HepG2 (cell line): ENCODE results near the gene HTR3B. TPM values are rescaled to one million over a fixed set of nuclear protein-coding genes. Genes with fewer than 3 reads are reported as not detected.

Source experiments
- ATAC-seq: fragments of 200-7000 bp; cut with Tn5 transposase; 3 replicates; pipeline ENCODE4 v1.9.1; 2020; ENCODE audit warnings: mild to moderate bottlenecking, moderate library complexity
- BruUV-seq: library from RNA; stranded (reverse); fragments of 400-500 nt; replicated peaks from 2 replicates; lab custom pipeline; 2021; lab: Mats Ljungman, UMichigan
- CTCF ChIA-PET: fragments of 300-600 bp; formaldehyde crosslinking; extraction: SDS; loops from one replicate; lab custom pipeline; 2021; ENCODE audit warnings: low total read pairs, inconsistent platforms, low intra/inter-chr PET ratio; lab: Yijun Ruan, JAX
- POLR2A ChIA-PET: fragments of 350-600 bp; sonication (Branson Sonifier 250); formaldehyde crosslinking; loops from one replicate; lab custom pipeline; 2020; ENCODE audit warnings: antibody characterized with exemption, inconsistent platforms; lab: Yijun Ruan, JAX
- DNase-seq: peaks from one replicate; pipeline ENCODE4 v3.0.0-alpha.2; 2015; ENCODE audit warnings: low spot score
- FAIRE-seq: peaks from 3 replicates; lab custom pipeline; 2011; peaks lifted over from hg19 to GRCh38; lab: Jason Lieb, UNC
- H2AFZ ChIP-seq: one replicate; pipeline ENCODE4 v1.6.1; 2011; ENCODE audit warnings: low read length, inconsistent platforms
- H3K27ac ChIP-seq: fragments of 300-600 bp; 3 replicates; pipeline ENCODE4 v1.8.0; 2011; ENCODE audit warnings: mixed run types, mild to moderate bottlenecking, mixed read lengths, low read length, inconsistent platforms; ENCODE audit not compliant: insufficient read depth; ENCODE audit errors: extremely low read length
- H3K27me3 ChIP-seq, 2 experiments: fragments of 200-600 bp in 1 of 2; 2 replicates in 1 of 2; 3 replicates in 1 of 2; pipeline versions ENCODE4 v1.6.0 to v1.8.0; 2011; ENCODE audit warnings: low read length in 2 of 2, mild to moderate bottlenecking in 2 of 2, moderate library complexity in 2 of 2, inconsistent platforms in 1 of 2; ENCODE audit not compliant: insufficient read depth in 2 of 2, control insufficient read depth in 1 of 2
- H3K36me3 ChIP-seq, 2 experiments: fragments of 200-600 bp in 1 of 2; replicated peaks in 1 of 2; 2 replicates in 1 of 2; 3 replicates in 1 of 2; pipeline versions ENCODE4 v1.5.1 to v1.8.0; 2011; ENCODE audit warnings: low read length in 2 of 2, inconsistent platforms in 1 of 2; ENCODE audit not compliant: insufficient read depth in 2 of 2, control insufficient read depth in 1 of 2
- H3K4me1 ChIP-seq: 2 replicates; pipeline ENCODE4 v1.5.1; 2012; ENCODE audit warnings: low read length, inconsistent platforms; ENCODE audit not compliant: insufficient read depth
- H3K4me2 ChIP-seq: 2 replicates; pipeline ENCODE4 v1.6.0; 2011; ENCODE audit warnings: low read depth, low read length, inconsistent platforms
- H3K4me3 ChIP-seq, 3 experiments: fragments of 200-600 bp in 1 of 3; sonication (generic), shearing (Covaris generic) in 1 of 3; replicated peaks in 1 of 3; 2 replicates each; pipeline ENCODE4 v1.5.1; 2011 to 2016; ENCODE audit warnings: low read length in 3 of 3, inconsistent platforms in 2 of 3, low read depth in 2 of 3, mild to moderate bottlenecking in 2 of 3, control low read depth in 1 of 3, mixed read lengths in 1 of 3; ENCODE audit not compliant: insufficient read depth in 1 of 3
- H3K79me2 ChIP-seq: one replicate; pipeline ENCODE4 v1.6.1; 2011; ENCODE audit warnings: low read length, inconsistent platforms; ENCODE audit not compliant: insufficient read depth
- H3K9ac ChIP-seq: 2 replicates; pipeline ENCODE4 v1.6.0; 2011; ENCODE audit warnings: mild to moderate bottlenecking, low read depth, low read length, inconsistent platforms; ENCODE audit not compliant: insufficient read depth
- H3K9me3 ChIP-seq: 2 replicates; pipeline ENCODE4 v1.5.1; 2012; ENCODE audit warnings: mild to moderate bottlenecking, low read length
- H4K20me1 ChIP-seq: 2 replicates; pipeline ENCODE4 v1.6.0; 2011; ENCODE audit warnings: inconsistent platforms, mild to moderate bottlenecking, low read length, moderate library complexity; ENCODE audit not compliant: insufficient read depth
- AGO2 ChIP-seq: fragments of 200-400 bp; formaldehyde crosslinking; optimal IDR thresholded peaks from 2 replicates; pipeline ENCODE3; 2017; ENCODE audit warnings: mild to moderate bottlenecking, low read depth, low read length, moderate library complexity
- ARID2 ChIP-seq: sonication (generic); formaldehyde crosslinking; IDR thresholded peaks from 2 replicates; pipeline ENCODE4 v1.8.1; 2022; ENCODE audit warnings: mild to moderate bottlenecking, missing genetic modification reagents, borderline replicate concordance
- DNMT3B ChIP-seq: conservative IDR thresholded peaks from 2 replicates; pipeline ENCODE4 v1.6.1; 2016; ENCODE audit warnings: missing biosample characterization, control low read depth
- FOSL1 ChIP-seq: sonication (generic); formaldehyde crosslinking; IDR thresholded peaks from 2 replicates; pipeline ENCODE4 v1.9.0; 2021; ENCODE audit warnings: missing genetic modification reagents, borderline replicate concordance
- IKZF4 ChIP-seq: sonication (generic); formaldehyde crosslinking; IDR thresholded peaks from 2 replicates; pipeline ENCODE4 v1.5.1; 2020; ENCODE audit warnings: borderline replicate concordance, mild to moderate bottlenecking, low read depth, missing genetic modification reagents; ENCODE audit errors: not compliant biosample characterization
- KAT7 ChIP-seq: IDR thresholded peaks from 2 replicates; pipeline ENCODE4 v1.6.1; 2018; ENCODE audit warnings: borderline replicate concordance, missing compliant biosample characterization
- KDM3A ChIP-seq: IDR thresholded peaks from 2 replicates; pipeline ENCODE4 v1.6.1; 2018; ENCODE audit warnings: low read depth, missing compliant biosample characterization
- NCOA1 ChIP-seq: sonication (generic); formaldehyde crosslinking; IDR thresholded peaks from 2 replicates; pipeline ENCODE4 v1.9.0; 2021; ENCODE audit warnings: missing genetic modification reagents
- PHF21A ChIP-seq: sonication (generic); formaldehyde crosslinking; IDR thresholded peaks from 2 replicates; pipeline ENCODE4 v1.5.0; 2020; ENCODE audit warnings: mild to moderate bottlenecking, missing genetic modification reagents
- PRDM4 ChIP-seq: sonication (generic); formaldehyde crosslinking; IDR thresholded peaks from 2 replicates; pipeline ENCODE4 v1.9.0; 2021; ENCODE audit warnings: missing genetic modification reagents, borderline replicate concordance
- PRPF4 ChIP-seq: fragments of 200-400 bp; formaldehyde crosslinking; IDR thresholded peaks from 2 replicates; pipeline ENCODE4 v1.6.1; 2016; ENCODE audit warnings: low read length, low read depth; ENCODE audit not compliant: poor library complexity, severe bottlenecking
- SAP130 ChIP-seq: IDR thresholded peaks from 2 replicates; pipeline ENCODE4 v1.6.1; 2016; ENCODE audit warnings: low read depth
- SRY ChIP-seq: sonication (generic); formaldehyde crosslinking; IDR thresholded peaks from 2 replicates; pipeline ENCODE4 v1.8.0; 2022; ENCODE audit warnings: mild to moderate bottlenecking, missing genetic modification reagents
- ZBTB3 ChIP-seq: sonication (generic); formaldehyde crosslinking; IDR thresholded peaks from 2 replicates; pipeline ENCODE4 v1.4.0; 2020; ENCODE audit warnings: low read depth, mild to moderate bottlenecking, moderate library complexity, missing genetic modification reagents, borderline replicate concordance
- ZBTB7A ChIP-seq: sonication (generic); formaldehyde crosslinking; IDR thresholded peaks from 2 replicates; pipeline ENCODE4 v1.8.0; 2022; ENCODE audit warnings: mild to moderate bottlenecking, missing genetic modification reagents
- ZNF350 ChIP-seq: sonication (generic); formaldehyde crosslinking; IDR thresholded peaks from 2 replicates; pipeline ENCODE4 v1.4.0; 2020; ENCODE audit warnings: mild to moderate bottlenecking, low read depth, missing genetic modification reagents, borderline replicate concordance
- ZNF501 ChIP-seq: sonication (generic); formaldehyde crosslinking; IDR thresholded peaks from 2 replicates; pipeline ENCODE4 v1.5.1; 2020; ENCODE audit warnings: mild to moderate bottlenecking, moderate library complexity, missing genetic modification reagents
- ZNF556 ChIP-seq: sonication (generic); formaldehyde crosslinking; IDR thresholded peaks from 2 replicates; pipeline ENCODE4 v1.4.0; 2020; ENCODE audit warnings: mild to moderate bottlenecking, missing genetic modification reagents, borderline replicate concordance
- ZNF619 ChIP-seq: sonication (generic); formaldehyde crosslinking; IDR thresholded peaks from 2 replicates; pipeline ENCODE4 v1.4.0; 2020; ENCODE audit warnings: mild to moderate bottlenecking, missing genetic modification reagents
- ZSCAN31 ChIP-seq: sonication (generic); formaldehyde crosslinking; IDR thresholded peaks from 2 replicates; pipeline ENCODE4 v1.5.0; 2020; ENCODE audit warnings: low read depth, mild to moderate bottlenecking, missing genetic modification reagents
- WGBS: methylation state at CpG from one replicate; pipeline ENCODE4 v1.1.6; 2017; ENCODE audit warnings: low lambda C conversion rate; 5-methylcytosine and 5-hydroxymethylcytosine counted together
- in situ Hi-C: cut with HindIII; loops from 2 replicates; pipeline ENCODE4 v1.10.0; 2017; ENCODE audit warnings: low pct_unique_long_range_greater_than_20kb; ENCODE audit not compliant: extremely low pct_ligation_motif_present
- intact Hi-C: fragments of 100-400 bp; cut with micrococcal nuclease; formaldehyde crosslinking; loops from one replicate; pipeline ENCODE4 v1.10.0; 2022; ENCODE audit not compliant: unreplicated experiment
- polyA plus RNA-seq, 8 experiments: library from polyadenylated mRNA; depleted of rRNA in 3 of 8; stranded (reverse) in 7 of 8; unstranded in 1 of 8; fragments of >200 nt; fragmentation: Illumina TruSeq in 4 of 8; extraction: Trizol in 4 of 8; gene quantifications; 2 replicates each; pipeline versions ENCODE4 v1.2.1 to v1.2.3, GENCODE V29; 2011 to 2016; ENCODE audit warnings: low read depth in 4 of 8, missing spikeins in 1 of 8, mixed read lengths in 1 of 8; ENCODE audit not compliant: insufficient read depth in 1 of 8
- total RNA-seq, 5 experiments: library from RNA; depleted of rRNA; stranded (reverse); fragments of >200 nt; fragmentation: Illumina TruSeq; extraction: Trizol; gene quantifications; 2 replicates each; pipeline ENCODE4 v1.2.3, GENCODE V29; 2016; ENCODE audit warnings: low read depth in 1 of 5
- TF ChIP-seq, protein P1 (sequence below): sonication (generic); formaldehyde crosslinking; IDR thresholded peaks from 2 replicates; pipeline ENCODE4 v1.8.1; 2023; ENCODE audit warnings: missing genetic modification reagents, mild to moderate bottlenecking, borderline replicate concordance

Gene HTR3B
- total and polyA plus RNA-seq, 2 of the 13 experiments (the other 11 are each of a cell fraction or from before 2014, with no cell fraction given) = 0.09 to 1.7 TPM

GRCh38 chr11:113876074-113876797, 28.4 kb upstream of the HTR3B start:
- H3K36me3 ChIP-seq = no peaks in the 10 kb centered on the region
- no peaks in the 10 kb centered on the region for H3K9me3 ChIP-seq
- peak overlapping the region; percentile 82 for H3K9ac ChIP-seq
- ChIA-PET POLR2A (interaction anchor here (0.9 to 2.1 kb wide), 6 partner anchors 14 to 30 kb away, joined by 3 to 16 read pairs (median 4); no protein-coding TSS in a partner anchor), CTCF (no interaction called here)
- TSS peak; percentile 93 for BruUV-seq
- peak overlapping the region; percentile 63 to 74 (median 69) for H3K4me3 ChIP-seq
- H4K20me1 ChIP-seq = no peaks in the 10 kb centered on the region
- in situ Hi-C loops = no loop called here
- peak overlapping the region; percentile 87 for H3K27ac ChIP-seq
- peaks cover 63% of the 10 kb centered on the region for H3K4me1 ChIP-seq
- H3K79me2 ChIP-seq = peaks cover 6% of the 10 kb centered on the region
- H2AFZ ChIP-seq = peak overlapping the region; percentile 86
- ATAC-seq (no peak), DNase-seq (no peak), FAIRE-seq (no peak)
- WGBS = 63% methylated on average over 24 of the region's 24 CpGs
- peak overlapping the region; percentile 89 for H3K4me2 ChIP-seq
- no peaks in the 10 kb centered on the region; a peak in 1 of 5 replicates for H3K27me3 ChIP-seq
- intact Hi-C loops = no loop called here
- peak; percentile 2 for TF ChIP-seq IKZF4 (CRISPR knock-in tag)
- peak; percentile 14; the same call in 1 of the 2 replicates for TF ChIP-seq ZNF501
- TF ChIP-seq KAT7 = no peak
- TF ChIP-seq SAP130 = no peak
- 0 out of 2 replicates have a peak, but pooled peaks have one; percentile 6 for TF ChIP-seq ZBTB3
- TF ChIP-seq SRY (CRISPR knock-in tag) = no peak
- no peak for TF ChIP-seq FOSL1 (CRISPR knock-in tag)
- TF ChIP-seq PRPF4 = peak; percentile 55
- TF ChIP-seq, protein P1, sequence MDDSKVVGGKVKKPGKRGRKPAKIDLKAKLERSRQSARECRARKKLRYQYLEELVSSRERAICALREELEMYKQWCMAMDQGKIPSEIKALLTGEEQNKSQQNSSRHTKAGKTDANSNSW = 0 out of 2 replicates have a peak, but pooled peaks have one; percentile 12
- TF ChIP-seq ZNF350 (CRISPR knock-in tag) = peak; percentile 34; the same call in 1 of the 2 replicates
- no peak for TF ChIP-seq DNMT3B (CRISPR knock-in tag)
- TF ChIP-seq ZNF556 (CRISPR knock-in tag) = 0 out of 2 replicates have a peak, but pooled peaks have one; percentile 5
- peak; percentile 15; the same call in 1 of the 2 replicates for TF ChIP-seq PHF21A (CRISPR knock-in tag)
- 0 out of 2 replicates have a peak, but pooled peaks have one; percentile 11 for TF ChIP-seq ZSCAN31
- no peak for TF ChIP-seq ZBTB7A (CRISPR knock-in tag)
- TF ChIP-seq KDM3A (CRISPR knock-in tag) = no peak
- TF ChIP-seq NCOA1 (CRISPR knock-in tag) = 0 out of 2 replicates have a peak, but pooled peaks have one; percentile 62
- TF ChIP-seq ARID2 (CRISPR knock-in tag) = 0 out of 2 replicates have a peak, but pooled peaks have one; percentile 26
- no peak for TF ChIP-seq ZNF619 (CRISPR knock-in tag)
- no peak for TF ChIP-seq PRDM4 (CRISPR knock-in tag)
- no peak for TF ChIP-seq AGO2
